Gastrocnemius medialis (tissue), 4 donors: ENCODE measurements around the gene DENND1A. TPM values are rescaled to one million over a fixed set of nuclear protein-coding genes. Genes with fewer than 3 reads are reported as not detected.

Experiments used
- ATAC-seq, 2 donors: fragments of 150-250 bp; one replicate each; pipeline ENCODE4 v1.9.1; 2016
- DNase-seq, 2 donors: peaks; one replicate each; pipeline ENCODE4 v3.0.0-alpha.2; 2019
- H3K27ac ChIP-seq, 4 donors: fragments of 200-600 bp; sonication (generic); 1 replicate in 1 of 4; 2 replicates in 3 of 4; pipeline ENCODE4 v1.5.1; 2016 to 2018; ENCODE audit warnings: mild to moderate bottlenecking in 2 of 4, moderate library complexity in 1 of 4
- H3K27me3 ChIP-seq, 3 donors: fragments of 200-600 bp; sonication (generic) in 2 of 3; 1 replicate in 1 of 3; 2 replicates in 2 of 3; pipeline versions ENCODE4 v1.5.1 to v1.6.0; 2016 to 2019; ENCODE audit warnings: mild to moderate bottlenecking in 1 of 3, moderate library complexity in 1 of 3
- H3K36me3 ChIP-seq, 2 donors: fragments of 200-600 bp; sonication (generic) in 1 of 2; one replicate each; pipeline ENCODE4 v1.5.1; 2017 to 2018
- H3K4me1 ChIP-seq, 2 donors: fragments of 200-600 bp; sonication (generic) in 1 of 2; one replicate each; pipeline ENCODE4 v1.5.1; 2016 to 2017; ENCODE audit warnings: mild to moderate bottlenecking in 2 of 2
- H3K4me3 ChIP-seq, 4 donors: fragments of 200-600 bp; sonication (generic) in 3 of 4; 1 replicate in 1 of 4; 2 replicates in 3 of 4; pipeline ENCODE4 v1.5.1; 2016 to 2019; ENCODE audit warnings: mild to moderate bottlenecking in 2 of 4
- H3K9me3 ChIP-seq, 3 donors: fragments of 200-600 bp; sonication (generic) in 2 of 3; 1 replicate in 1 of 3; 2 replicates in 2 of 3; pipeline ENCODE4 v1.5.1; 2016 to 2019
- POLR2A ChIP-seq, 2 donors: fragments of 450-650 bp; IDR thresholded peaks; one replicate each; pipeline ENCODE4 v1.6.1; 2017; ENCODE audit warnings: antibody characterized with exemption in 2 of 2, mild to moderate bottlenecking in 2 of 2, moderate library complexity in 2 of 2
- in situ Hi-C, 4 donors: fragments of 200-750 bp; cut with MboI; loops; one replicate each; pipeline versions ENCODE4 v1.15.0 to v1.8.0; 2017; ENCODE audit warnings: low sequenced_read_pairs in 4 of 4
- intact Hi-C: fragments of 100-400 bp; cut with DNase I; formaldehyde crosslinking; loops from one replicate; pipeline ENCODE4 v1.15.1; 2023; ENCODE audit warnings: low total_unique reads
- total RNA-seq, 4 donors: library from RNA; depleted of rRNA; stranded (reverse); fragments of >200 nt; gene quantifications; one replicate each; pipeline versions ENCODE4 v1.1.0 to v1.2.3, GENCODE V29; 2016
- TF ChIP-seq, protein P1 (sequence below), 5 experiments: fragments of 450-650 bp in 3 of 5; fragments of 200-600 bp in 2 of 5; sonication (generic) in 2 of 5; IDR thresholded peaks in 4 of 5; conservative IDR thresholded peaks in 1 of 5; 1 replicate in 4 of 5; 2 replicates in 1 of 5; pipeline ENCODE4 v1.5.1; 2016 to 2019; ENCODE audit warnings: antibody characterized with exemption in 5 of 5, mild to moderate bottlenecking in 3 of 5, moderate library complexity in 3 of 5

Gene DENND1A
- total RNA-seq, 4 donors from 2014 or later, result 14.1 to 24.6 (median 16.4) TPM

DNA sequence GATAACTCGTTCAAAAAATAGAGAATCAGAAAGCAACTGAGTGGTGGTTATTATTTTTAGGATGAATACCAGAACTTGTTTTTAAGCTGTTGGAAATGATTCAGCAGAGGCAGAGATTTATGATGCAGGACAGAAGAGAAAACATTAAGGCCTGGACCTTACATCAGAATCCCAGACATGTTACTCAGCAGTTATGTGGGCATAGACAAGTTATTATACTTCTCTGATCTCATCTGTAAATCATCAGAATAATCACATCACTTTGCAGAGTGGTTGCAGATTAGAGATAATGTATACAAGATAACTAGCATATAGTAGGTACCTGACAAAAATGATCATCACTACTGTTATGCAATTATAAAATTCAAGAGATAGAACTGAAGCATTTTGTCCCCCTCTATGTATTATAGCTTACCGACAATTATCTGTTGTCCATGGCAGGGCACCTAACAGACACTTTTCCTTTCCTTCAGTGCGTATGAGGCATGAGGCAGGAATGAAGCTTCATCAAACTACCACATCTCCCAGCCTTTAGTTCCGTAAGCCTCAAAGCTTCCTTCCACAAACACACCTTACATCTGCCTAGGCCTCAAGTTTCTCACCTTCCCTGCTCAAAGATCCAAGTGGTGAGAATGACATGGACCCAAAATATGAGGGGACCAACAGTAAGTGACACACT is 165.9 kb downstream of the DENND1A start:
- Histone ChIP-seq H3K9me3 (no peaks in the 10 kb centered on the region), H3K4me1 (no peaks in the 10 kb centered on the region), H3K27me3 (no peaks in the 10 kb centered on the region), H3K27ac (no peak overlapping the region), H3K4me3 (no peak overlapping the region), H3K36me3 (no peaks in the 10 kb centered on the region)
- TF ChIP-seq POLR2A (IDR thresholded peaks at IDR 0.05), result no peak
- TF ChIP-seq, protein P1, sequence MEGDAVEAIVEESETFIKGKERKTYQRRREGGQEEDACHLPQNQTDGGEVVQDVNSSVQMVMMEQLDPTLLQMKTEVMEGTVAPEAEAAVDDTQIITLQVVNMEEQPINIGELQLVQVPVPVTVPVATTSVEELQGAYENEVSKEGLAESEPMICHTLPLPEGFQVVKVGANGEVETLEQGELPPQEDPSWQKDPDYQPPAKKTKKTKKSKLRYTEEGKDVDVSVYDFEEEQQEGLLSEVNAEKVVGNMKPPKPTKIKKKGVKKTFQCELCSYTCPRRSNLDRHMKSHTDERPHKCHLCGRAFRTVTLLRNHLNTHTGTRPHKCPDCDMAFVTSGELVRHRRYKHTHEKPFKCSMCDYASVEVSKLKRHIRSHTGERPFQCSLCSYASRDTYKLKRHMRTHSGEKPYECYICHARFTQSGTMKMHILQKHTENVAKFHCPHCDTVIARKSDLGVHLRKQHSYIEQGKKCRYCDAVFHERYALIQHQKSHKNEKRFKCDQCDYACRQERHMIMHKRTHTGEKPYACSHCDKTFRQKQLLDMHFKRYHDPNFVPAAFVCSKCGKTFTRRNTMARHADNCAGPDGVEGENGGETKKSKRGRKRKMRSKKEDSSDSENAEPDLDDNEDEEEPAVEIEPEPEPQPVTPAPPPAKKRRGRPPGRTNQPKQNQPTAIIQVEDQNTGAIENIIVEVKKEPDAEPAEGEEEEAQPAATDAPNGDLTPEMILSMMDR (IDR thresholded peaks at IDR 0.05 in 4 of 5, conservative IDR thresholded peaks at IDR 0.05 in 1 of 5), result no peak
- intact Hi-C loops (no loop called here), in situ Hi-C loops (no loop called here)
- DNase-seq (no peak), ATAC-seq (no peak)

GRCh38 chr9:123761905-123762605 is 167.9 kb downstream of the DENND1A start:
- Histone ChIP-seq H3K4me3 (no peak overlapping the region), H3K36me3 (peaks cover 0 to 6% of the 10 kb centered on the region in 2 donors), H3K4me1 (no peaks in the 10 kb centered on the region), H3K27me3 (no peaks in the 10 kb centered on the region), H3K27ac (no peak overlapping the region), H3K9me3 (no peaks in the 10 kb centered on the region)
- intact Hi-C loops, result no loop called here
- in situ Hi-C loops, result no loop called here
- ATAC-seq (no peak), DNase-seq (no peak)
- no peak for TF ChIP-seq POLR2A (IDR thresholded peaks at IDR 0.05)

DNA sequence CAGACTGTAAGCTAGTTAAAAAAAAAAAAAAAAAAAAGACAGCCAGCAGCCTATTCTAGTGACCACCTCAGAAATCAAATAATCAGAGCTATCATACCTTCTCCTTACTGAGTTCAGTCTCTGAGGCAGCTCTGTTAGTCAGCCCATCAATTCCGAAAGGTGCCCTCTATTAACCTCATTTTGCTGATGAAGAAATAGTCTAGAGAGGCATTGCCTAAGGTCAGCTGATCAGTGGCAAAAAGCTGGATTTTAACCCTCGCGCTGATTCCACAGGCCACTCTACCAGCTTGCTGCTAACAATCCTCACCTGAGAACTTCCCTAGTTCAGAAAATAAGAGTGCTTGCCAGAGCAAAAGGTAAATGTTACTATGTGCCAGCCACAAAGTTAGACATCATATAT is 172.0 kb downstream of the DENND1A start:
- DNase-seq (no peak), ATAC-seq (no peak)
- H3K9me3 ChIP-seq, result no peaks in the 10 kb centered on the region
- intact Hi-C loops, result no loop called here
- no peak overlapping the region for H3K27ac ChIP-seq
- H3K4me3 ChIP-seq, result no peak overlapping the region
- H3K4me1 ChIP-seq, result peaks cover 0 to 9% of the 10 kb centered on the region in 2 donors
- in situ Hi-C loops, result no loop called here
- no peaks in the 10 kb centered on the region for H3K27me3 ChIP-seq
- TF ChIP-seq POLR2A (IDR thresholded peaks at IDR 0.05), result no peak
- TF ChIP-seq, protein P1 (IDR thresholded peaks at IDR 0.05 in 4 of 5, conservative IDR thresholded peaks at IDR 0.05 in 1 of 5), result no peak
- peaks cover 0 to 16% of the 10 kb centered on the region in 2 donors for H3K36me3 ChIP-seq

- peaks cover 0 to 9% of the 10 kb centered on the region in 2 donors for H3K4me1 ChIP-seq
- H3K4me3 ChIP-seq, result no peak overlapping the region
- no peaks in the 10 kb centered on the region for H3K27me3 ChIP-seq
- no peak for TF ChIP-seq POLR2A (IDR thresholded peaks at IDR 0.05)
- TF ChIP-seq, protein P1 (IDR thresholded peaks at IDR 0.05 in 4 of 5, conservative IDR thresholded peaks at IDR 0.05 in 1 of 5), result no peak
- intact Hi-C loops (no loop called here), in situ Hi-C loops (no loop called here)
- H3K9me3 ChIP-seq, result no peaks in the 10 kb centered on the region
- ATAC-seq (no peak), DNase-seq (no peak)
- H3K36me3 ChIP-seq, result peaks cover 0 to 16% of the 10 kb centered on the region in 2 donors
- no peak overlapping the region for H3K27ac ChIP-seq
Observed at GRCh38 chr9:123757547-123757946, 172.4 kb downstream of the DENND1A start.

GRCh38 chr9:123756484-123757106 is 173.3 kb downstream of the DENND1A start:
- in situ Hi-C loops, result no loop called here
- H3K4me3 ChIP-seq, result no peak overlapping the region
- peaks cover 0 to 9% of the 10 kb centered on the region in 2 donors for H3K4me1 ChIP-seq
- DNase-seq (no peak), ATAC-seq (no peak)
- intact Hi-C loops, result no loop called here
- H3K36me3 ChIP-seq, result peaks cover 0 to 16% of the 10 kb centered on the region in 2 donors
- H3K27me3 ChIP-seq, result no peaks in the 10 kb centered on the region
- TF ChIP-seq POLR2A (IDR thresholded peaks at IDR 0.05), result no peak
- TF ChIP-seq, protein P1 (IDR thresholded peaks at IDR 0.05 in 4 of 5, conservative IDR thresholded peaks at IDR 0.05 in 1 of 5), result no peak
- no peaks in the 10 kb centered on the region for H3K9me3 ChIP-seq
- no peak overlapping the region for H3K27ac ChIP-seq
